SK-MEL-5 (cell line): ENCODE data around the gene PLEKHH2. TPM values are rescaled to one million over a fixed set of nuclear protein-coding genes. Genes with fewer than 3 reads are reported as not detected.

Experiments used
- DNase-seq: peaks from one replicate; pipeline ENCODE4 v3.0.0-alpha.2; 2016; ENCODE audit warnings: low read depth, low spot score
- in situ Hi-C: cut with HindIII; loops from 2 replicates; pipeline ENCODE4 v1.10.0; 2016; ENCODE audit warnings: low sequenced_read_pairs, high pct_unique_total_duplicates, low pct_unique_long_range_greater_than_20kb
- total RNA-seq: library from RNA; depleted of rRNA; stranded (reverse); fragments of >200 nt; shearing (Covaris generic); gene quantifications from 2 replicates; pipeline ENCODE4 v1.2.3, GENCODE V29; 2014

PLEKHH2 gene
- total RNA-seq, 1 experiment from 2014 or later: 17.6 TPM

DNA sequence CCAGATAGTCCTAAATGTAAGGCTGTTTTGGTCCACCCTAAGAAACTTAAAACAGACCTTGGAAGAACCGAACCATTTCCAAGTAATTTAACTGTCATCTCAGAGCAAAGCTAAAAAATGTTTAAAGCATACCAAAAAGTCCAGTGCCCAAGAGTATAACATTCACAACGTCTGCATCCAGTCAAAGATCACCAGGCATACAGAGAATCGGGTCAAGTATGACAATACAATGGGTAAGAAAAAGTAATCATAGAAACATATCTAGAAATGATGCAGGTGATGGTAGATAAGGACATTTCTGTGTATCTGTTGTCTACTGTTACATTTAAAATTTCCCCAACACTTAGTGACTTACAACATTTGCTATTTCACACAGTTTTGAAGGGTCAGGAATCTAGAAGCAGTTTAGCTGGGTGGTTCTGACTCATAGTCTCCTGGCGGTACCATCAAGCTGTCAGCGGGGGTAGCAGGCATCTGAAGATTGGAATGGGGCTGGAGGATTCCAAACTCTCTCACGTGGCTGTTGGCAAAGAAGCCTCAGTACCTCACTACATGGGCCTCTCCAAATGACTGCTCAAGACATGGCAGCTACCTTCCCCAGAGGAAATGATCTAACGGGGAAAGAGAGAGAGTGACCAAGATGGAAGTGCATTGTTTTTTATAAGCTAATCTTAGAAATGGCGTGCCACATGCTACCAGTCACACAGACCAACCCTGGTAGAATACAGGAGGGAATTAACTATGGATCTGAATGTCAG is 100.2 kb downstream of the PLEKHH2 start:
- in situ Hi-C loops: no loop called here
- no peak for DNase-seq

DNA sequence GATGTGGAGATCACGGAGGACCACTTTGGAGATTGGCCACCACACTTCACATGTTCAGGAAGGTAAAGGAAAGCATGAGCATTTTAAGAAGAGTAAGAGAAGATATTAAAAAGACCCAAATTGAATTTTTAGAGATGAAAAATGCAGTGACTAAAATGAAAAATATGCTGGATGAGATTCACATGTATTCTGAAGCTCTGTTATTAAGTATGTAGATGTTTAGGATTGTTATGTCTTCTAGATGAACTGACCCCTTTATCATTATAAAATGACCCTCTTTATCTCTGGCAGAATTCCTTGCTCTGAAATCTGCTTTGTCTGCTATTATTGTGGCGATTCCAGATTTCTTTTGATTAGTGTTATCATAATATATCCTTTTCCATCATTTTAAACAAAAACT is 100.8 kb downstream of the PLEKHH2 start:
- DNase-seq: no peak
- in situ Hi-C loops: no loop called here

DNA sequence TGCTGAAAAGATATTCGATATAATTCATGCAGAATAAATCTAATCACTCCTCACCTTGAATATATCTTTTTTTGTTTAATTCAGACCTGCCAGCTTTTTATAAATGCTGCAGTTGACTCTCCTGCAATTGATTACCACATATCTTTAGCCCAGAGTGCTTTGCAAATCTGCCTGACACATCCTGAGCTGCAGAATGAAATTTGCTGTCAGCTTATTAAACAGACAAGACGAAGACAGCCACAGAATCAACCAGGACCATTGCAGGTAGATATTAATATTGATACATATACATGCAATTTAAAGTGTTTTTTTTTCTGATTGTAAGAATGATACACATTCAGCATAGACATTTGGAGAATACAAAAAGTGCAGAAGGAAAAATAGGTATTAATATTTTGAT is 101.2 kb downstream of the PLEKHH2 start:
- DNase-seq: no peak
- in situ Hi-C loops: no loop called here

GRCh38 chr2:43743706-43744105 is 106.6 kb downstream of the PLEKHH2 start:
- in situ Hi-C loops: no loop called here
- no peak for DNase-seq

DNA sequence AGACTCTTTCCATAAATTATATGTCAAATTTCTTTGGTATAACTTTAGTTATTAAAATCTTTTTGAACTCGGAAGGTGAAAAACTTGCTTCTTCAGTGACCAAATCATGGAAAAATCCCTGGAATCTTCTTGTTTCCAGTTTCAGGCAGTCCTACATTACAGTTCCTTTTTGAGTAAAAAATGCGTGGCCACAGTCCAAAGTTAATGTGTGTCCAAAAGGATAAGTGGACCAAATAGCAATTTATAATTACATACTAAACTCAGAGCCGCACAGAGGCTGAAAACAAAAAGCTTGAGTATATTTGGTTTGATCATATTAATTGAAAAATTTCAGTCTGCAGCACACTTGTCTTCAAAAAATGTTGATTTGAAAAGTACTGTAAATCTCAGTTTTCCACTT is 108.4 kb downstream of the PLEKHH2 start:
- in situ Hi-C loops: no loop called here

GRCh38 chr2:43748333-43748732 is 111.3 kb downstream of the PLEKHH2 start:
- no peak for DNase-seq
- in situ Hi-C loops: no loop called here

More for the DNA sequence above, 108.4 kb downstream of the PLEKHH2 start:
- no peak for DNase-seq

- in situ Hi-C loops: no loop called here
- DNase-seq: no peak
Observed at GRCh38 chr2:43749583-43749982, 112.5 kb downstream of the PLEKHH2 start.

DNA sequence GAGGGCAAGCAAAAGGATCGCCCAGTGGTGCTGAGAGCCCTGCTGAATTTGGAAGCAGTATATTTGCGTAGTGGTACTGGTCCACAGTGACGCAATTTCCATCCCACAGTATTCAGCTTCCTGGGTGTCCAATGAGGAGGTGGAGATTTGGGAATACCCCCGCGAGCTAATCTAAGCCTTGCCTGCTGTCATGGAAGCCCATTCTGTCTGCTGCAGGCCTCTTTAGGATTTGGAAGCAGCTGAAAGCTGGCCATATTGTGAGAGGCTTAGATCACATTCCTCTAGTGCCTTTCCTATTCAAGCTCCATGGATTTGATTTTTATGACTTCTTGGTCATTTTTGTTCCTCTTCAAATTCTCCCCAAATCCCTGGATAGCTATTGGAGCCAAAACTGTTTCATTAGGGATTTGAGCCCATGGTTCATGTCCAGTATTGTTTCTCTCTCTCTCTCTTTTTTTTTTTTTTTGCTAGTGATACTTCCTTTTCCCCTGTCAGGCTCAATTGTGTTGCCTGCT is 114.5 kb downstream of the PLEKHH2 start:
- in situ Hi-C loops: no loop called here
- DNase-seq: no peak

GRCh38 chr2:43752302-43752701 is 115.2 kb downstream of the PLEKHH2 start:
- no peak for DNase-seq
- in situ Hi-C loops: no loop called here

- DNase-seq: peak; percentile 99
- in situ Hi-C loops: no loop called here
Observed at GRCh38 chr2:43754180-43754579, 117.1 kb downstream of the PLEKHH2 start.

GRCh38 chr2:43758739-43759138 is 121.7 kb downstream of the PLEKHH2 start:
- in situ Hi-C loops: no loop called here
- DNase-seq: peak; percentile 85

GRCh38 chr2:43759195-43759594 is 122.1 kb downstream of the PLEKHH2 start:
- in situ Hi-C loops: no loop called here
- peak; percentile 96 for DNase-seq

DNA sequence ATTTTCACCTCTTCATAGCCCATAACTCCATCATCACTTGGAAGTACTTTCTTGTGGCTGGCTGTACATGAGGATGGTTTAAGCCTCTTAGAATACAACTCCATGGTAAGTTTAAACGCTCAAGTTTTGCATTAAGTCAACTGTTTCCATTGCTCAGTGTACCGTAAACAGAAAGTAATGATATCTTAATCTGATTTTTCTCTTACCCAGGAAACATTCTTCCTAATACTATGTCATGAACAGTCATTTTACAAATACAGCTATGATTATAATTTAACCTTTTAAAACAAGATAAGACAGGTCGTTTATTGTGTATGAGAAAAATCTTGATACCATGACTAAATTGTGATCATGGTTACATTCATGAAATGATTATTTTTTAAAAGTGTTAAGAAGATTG is 125.2 kb downstream of the PLEKHH2 start:
- DNase-seq: no peak
- in situ Hi-C loops: no loop called here

DNA sequence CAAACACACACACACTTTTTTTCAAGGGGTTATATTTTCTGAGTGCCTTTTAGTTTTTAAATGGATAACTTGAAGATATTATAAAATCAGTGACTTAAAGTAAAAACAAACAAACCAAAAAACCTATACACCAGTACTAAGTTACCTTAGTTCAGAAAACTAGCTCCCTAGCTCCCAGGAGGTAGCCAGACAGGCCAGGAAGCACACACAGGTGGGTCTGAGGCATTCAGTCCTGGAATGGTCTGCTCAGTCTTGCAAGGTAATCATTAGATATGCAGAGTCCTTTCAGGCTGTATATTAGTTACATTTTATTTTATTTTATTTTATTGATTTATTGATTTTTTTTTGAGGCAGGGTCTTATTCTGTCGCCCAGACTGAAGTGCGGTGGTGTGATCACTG is 126.0 kb downstream of the PLEKHH2 start:
- in situ Hi-C loops: no loop called here
- no peak for DNase-seq

- in situ Hi-C loops: no loop called here
- DNase-seq: no peak
Observed at GRCh38 chr2:43764086-43764705, 127.1 kb downstream of the PLEKHH2 start.

- no peak for DNase-seq
Observed at GRCh38 chr2:43766006-43766405, 128.9 kb downstream of the PLEKHH2 start.

DNA sequence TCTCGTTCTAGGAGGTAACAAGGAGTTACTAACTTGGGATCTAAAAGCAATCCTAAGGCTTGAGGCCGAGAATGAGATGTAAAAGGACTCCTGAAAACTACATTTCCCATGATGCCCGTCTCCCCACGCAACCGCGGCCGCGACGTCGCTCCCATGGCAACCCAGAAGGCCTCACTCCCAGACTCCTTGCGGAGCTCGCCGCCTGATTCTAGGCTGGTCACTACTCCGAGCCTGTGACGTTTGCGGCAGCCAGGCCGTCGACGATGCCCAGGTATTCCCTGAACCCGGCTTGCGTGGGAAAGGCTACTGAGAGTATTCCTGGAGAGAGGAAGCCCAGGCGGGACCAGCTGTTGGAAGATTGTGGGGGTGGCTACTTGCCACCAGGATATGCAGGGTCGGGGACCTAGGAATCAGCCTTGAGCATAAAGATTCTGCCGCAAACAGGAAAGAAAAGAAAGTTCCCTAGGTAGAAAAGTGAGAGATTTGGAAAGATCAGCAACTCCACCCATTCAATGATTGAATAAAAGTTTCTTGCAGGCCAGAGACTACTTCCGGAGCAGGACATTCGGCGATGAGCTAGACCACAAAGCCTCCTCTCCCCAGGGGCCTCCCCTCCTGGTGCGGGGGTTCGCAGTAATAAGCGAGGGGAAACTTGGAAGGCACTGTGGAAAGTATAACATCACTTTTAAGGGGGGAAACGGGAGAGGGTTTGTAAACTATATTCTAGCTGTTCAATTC is 137.0 kb downstream of the PLEKHH2 start, which contains the start of gene DYNC2LI1:
TSS of gene DYNC2LI1 (plus strand) at position 164 of the 738 bp plus-strand sequence. CDS start at position 264, 100 bp downstream.
- in situ Hi-C loops: no loop called here

More at GRCh38 chr2:43766006-43766405, 128.9 kb downstream of the PLEKHH2 start:
- in situ Hi-C loops: no loop called here

GRCh38 chr2:43774617-43775016 is 137.6 kb downstream of the PLEKHH2 start:
- in situ Hi-C loops: no loop called here
- DNase-seq: no peak

More for the DNA sequence above, 137.0 kb downstream of the PLEKHH2 start, which contains the start of gene DYNC2LI1:
- peak; percentile 98 for DNase-seq
